NCI-H1930 (cell line): ENCODE results near the gene ACOT11.
"Not testable (repeated sequence)": the region's sequence is repeated elsewhere in the genome, so short reads cannot be mapped to it uniquely, and the experiment has no call there.

Experiments used
- DNase-seq, 2 experiments: peaks; one replicate each; lab custom pipeline; 2025; lab: John Stamatoyannopoulos, UW

The ACOT11 gene

DNA sequence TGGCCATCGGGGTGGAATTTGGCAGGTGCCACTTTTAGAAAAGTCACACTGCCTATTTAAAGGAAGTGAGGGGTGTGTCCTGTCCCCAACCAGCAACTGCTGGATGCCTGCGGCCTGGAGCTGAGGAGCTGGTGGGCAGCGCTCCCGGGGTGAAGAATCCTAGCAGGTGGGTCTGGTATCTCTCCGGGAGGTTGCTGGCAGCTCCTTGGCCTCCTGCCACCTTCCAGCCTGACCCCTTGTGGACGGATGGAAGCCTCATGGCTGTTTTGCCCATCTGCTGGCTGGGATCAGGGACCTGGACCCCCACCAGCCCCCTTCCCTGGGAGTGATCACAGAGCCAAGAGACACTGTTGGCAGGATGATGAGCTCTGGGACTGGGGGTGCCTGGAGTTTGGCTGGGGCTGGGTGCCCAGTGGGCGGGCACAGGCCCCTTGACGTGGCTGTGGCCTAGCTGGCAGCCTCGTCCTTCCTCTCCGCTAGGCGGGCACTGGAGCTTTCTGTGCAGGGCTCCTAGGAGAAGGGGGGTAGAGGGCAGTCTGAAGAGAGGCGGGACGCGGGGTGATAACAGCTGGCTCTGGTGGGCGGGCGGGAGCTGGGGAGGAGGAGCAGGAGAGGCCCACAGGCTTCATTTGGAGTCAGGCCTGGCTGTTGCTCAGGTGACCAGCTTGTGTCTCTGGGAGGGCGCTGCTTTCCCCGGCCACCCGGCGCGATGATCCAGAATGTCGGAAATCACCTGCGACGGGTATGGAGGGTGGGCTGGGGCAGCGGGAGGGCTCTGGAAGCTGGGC, at the start of gene ACOT11:
ACOT11 (plus strand) TSS at position 628 of the 788 bp plus-strand sequence; CDS start at position 710, 82 bp downstream.
- DNase-seq = peak in 1 of 2 experiments; percentile 36

- no peak for DNase-seq
These were observed 49.5 kb upstream of the ACOT11 start for GRCh38 chr1:54498383-54499096.

DNA sequence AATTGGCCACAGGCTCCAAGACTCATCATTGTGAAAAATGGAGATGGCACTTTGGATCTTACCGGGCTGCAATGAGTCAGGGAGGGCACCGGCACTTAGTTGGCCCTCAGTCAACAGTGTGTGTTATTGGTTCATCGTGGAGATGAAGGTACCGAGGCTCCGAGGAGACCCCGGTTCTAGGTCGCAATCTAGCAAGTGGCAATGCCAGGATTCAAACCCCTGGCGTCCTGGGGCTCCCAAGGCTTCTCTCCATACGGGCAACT, 49.0 kb upstream of the ACOT11 start:
- DNase-seq = no peak

DNA sequence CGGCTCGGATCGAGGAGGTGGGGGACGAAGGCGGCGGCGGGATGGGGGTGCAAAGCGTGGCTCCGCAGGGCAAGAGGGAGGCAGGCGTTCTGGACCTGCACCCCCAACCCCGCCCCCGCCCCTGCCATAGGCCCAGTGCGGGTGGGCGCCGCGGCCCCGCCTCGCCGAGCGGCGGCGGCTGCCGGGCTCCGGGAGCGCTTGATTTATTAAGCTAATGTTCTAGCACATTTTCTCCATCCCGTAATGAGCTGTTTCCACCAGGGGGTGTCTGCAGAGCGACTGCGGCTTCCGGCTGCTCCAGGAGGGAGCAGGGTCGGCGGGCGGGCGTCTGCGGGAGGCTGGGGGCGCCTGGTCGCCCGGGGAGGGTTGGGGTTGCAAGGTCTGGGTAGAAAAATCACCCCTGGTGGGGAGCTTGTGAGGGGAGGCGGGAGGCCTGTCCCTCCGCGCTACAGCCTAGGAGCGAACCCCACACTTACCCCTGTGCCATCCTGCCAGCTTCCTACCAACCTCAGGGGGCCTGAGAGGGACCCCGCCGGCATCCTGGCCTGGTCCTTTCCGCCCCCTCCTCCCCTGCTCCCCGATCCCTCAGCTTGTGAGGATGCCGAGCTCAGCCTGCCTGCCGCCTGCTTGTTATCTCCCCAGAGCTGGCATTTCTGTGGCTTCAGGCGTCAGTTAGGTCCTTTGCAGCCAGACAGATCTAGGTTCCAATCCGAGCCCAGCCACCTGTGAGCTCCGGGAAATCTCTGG, 48.5 kb upstream of the ACOT11 start:
- peak; percentile 33 to 35 for DNase-seq

GRCh38 chr1:54500107-54500431, 48.0 kb upstream of the ACOT11 start:
- no peak for DNase-seq

DNA sequence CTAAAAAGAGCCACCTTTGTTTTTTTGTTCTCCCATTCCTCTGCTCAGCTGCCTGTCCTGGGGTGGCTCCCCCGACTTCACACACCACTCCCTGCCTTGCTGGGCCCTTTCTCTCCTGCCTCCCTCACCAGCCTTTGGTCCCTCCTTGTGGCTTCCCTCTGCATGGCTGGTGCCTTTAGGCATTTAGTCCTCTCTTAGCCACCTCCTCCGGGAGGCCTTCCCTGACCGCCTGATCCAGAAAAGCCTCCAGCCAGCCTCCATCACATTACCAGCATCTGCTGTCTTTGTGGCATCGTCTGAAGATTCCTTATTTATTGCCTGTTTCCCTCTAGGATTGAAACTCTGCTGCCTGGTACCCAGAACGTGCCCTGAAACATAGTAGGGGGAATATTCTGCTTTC, 46.2 kb upstream of the ACOT11 start:
- no peak for DNase-seq

GRCh38 chr1:54502342-54502741, 45.7 kb upstream of the ACOT11 start:
- no peak for DNase-seq

- DNase-seq = no peak
These were observed 41.4 kb upstream of the ACOT11 start for GRCh38 chr1:54506594-54506993.

- DNase-seq = no peak
These were observed 40.8 kb upstream of the ACOT11 start for GRCh38 chr1:54507033-54507870.

GRCh38 chr1:54510715-54511270, 37.2 kb upstream of the ACOT11 start:
- DNase-seq = no peak

DNA sequence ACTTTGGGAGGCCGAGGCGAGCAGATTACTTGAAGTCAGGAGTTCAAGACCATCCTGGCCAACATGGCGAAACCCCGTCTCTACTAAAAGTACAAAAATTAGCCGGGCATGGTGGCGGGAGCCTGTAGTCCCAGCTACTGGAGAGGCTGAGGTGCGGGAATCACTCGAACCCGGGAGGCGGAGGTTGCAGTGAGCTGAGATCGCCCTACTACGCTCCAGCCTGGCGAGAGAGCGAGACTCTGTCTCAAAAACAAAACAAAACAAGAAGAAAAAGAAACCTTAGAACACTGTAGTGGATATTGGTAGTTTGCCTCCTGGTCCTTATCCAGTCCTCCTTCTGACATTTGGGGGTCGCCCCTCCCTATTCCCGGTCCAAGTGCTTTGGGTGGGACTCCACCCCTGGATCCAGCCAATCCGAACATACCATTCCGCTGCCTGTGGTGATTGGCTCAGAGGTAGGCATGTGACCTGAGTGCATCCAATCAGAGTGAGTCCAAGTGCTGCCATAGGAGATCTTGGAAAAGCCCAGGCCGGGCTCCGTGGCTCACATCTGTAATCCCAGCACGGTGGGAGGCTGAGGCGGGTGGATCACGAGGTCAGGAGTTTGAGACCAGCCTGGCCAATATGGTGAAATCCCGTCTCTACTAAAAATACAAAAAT, 34.0 kb upstream of the ACOT11 start:
- DNase-seq = not testable (repeated sequence)

GRCh38 chr1:54516249-54516920, 31.6 kb upstream of the ACOT11 start:
- no peak for DNase-seq

DNA sequence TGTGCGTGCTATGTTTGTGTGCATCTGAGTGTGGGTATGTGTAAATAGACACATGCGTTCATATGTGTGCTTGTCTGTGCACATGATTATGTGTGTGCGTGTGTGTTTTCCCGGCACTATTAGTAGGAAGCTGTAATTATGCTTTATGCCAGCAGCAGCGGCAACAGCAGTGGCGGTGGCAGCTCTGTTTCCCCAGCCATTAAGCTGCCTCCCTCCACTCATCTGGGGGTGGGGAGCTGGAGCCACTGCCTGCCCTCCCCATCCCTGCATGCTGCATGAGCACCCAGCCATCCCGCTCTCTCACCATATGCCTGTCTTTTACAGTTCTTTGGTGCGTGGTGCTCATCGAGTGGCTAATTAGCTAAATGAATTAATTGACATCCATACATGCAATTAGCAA, 30.5 kb upstream of the ACOT11 start:
- no peak for DNase-seq

DNA sequence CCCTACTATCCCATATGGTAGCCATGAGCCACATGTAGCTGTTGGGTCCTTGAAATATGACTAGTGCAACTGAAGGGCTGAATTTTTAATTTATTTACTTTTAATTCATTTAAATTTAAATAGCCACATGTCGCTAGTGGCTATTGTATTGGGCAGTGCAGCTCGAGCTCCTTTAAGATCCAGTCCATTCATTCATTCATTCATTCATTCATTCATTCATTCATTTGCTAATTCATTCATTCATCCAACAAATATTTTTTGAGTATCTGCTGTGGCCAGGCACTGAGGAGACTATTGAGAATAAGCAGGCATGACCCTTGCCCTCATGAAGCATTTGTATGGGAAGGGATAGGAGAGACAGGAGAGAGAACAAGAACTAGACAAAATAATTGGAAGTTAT, 29.5 kb upstream of the ACOT11 start:
- DNase-seq = no peak

DNA sequence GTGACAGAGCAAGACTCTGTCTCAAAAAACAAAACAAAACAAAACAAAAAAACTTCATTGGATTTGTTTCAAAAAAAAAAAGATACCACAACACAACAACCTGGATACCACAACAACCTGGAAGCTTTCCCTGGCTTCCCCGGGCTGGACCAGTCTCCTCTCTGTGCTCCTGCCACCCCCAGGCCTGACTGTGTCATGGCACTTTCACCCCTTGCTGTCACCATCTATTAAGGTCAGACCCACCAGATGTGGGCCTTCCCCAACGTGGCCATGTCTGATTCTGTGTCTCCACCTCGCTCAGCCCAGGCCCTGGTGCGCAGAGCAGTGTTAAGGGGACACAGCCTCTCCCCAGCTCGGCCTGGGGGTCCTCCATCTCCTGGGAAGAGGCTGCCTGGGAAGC, 28.3 kb upstream of the ACOT11 start:
- no peak for DNase-seq

GRCh38 chr1:54520631-54521321, 27.3 kb upstream of the ACOT11 start:
- no peak for DNase-seq

GRCh38 chr1:54526565-54526964, 21.5 kb upstream of the ACOT11 start:
- not testable (repeated sequence) for DNase-seq

- no peak for DNase-seq
These were observed 19.4 kb upstream of the ACOT11 start for GRCh38 chr1:54528613-54529012.

- no peak for DNase-seq
These were observed 16.0 kb upstream of the ACOT11 start for GRCh38 chr1:54532033-54532432.

- not testable (repeated sequence) for DNase-seq
These were observed 11.4 kb upstream of the ACOT11 start for GRCh38 chr1:54536656-54537055.
